NCI-H1930 (cell line): ENCODE results near the gene TEX54.
"Not testable (repeated sequence)": the region's sequence is repeated elsewhere in the genome, so short reads cannot be mapped to it uniquely, and the experiment has no call there.

ENCODE experiments used
- DNase-seq, 2 experiments: peaks; one replicate each; lab custom pipeline; 2025; lab: John Stamatoyannopoulos, UW

The TEX54 gene

DNA sequence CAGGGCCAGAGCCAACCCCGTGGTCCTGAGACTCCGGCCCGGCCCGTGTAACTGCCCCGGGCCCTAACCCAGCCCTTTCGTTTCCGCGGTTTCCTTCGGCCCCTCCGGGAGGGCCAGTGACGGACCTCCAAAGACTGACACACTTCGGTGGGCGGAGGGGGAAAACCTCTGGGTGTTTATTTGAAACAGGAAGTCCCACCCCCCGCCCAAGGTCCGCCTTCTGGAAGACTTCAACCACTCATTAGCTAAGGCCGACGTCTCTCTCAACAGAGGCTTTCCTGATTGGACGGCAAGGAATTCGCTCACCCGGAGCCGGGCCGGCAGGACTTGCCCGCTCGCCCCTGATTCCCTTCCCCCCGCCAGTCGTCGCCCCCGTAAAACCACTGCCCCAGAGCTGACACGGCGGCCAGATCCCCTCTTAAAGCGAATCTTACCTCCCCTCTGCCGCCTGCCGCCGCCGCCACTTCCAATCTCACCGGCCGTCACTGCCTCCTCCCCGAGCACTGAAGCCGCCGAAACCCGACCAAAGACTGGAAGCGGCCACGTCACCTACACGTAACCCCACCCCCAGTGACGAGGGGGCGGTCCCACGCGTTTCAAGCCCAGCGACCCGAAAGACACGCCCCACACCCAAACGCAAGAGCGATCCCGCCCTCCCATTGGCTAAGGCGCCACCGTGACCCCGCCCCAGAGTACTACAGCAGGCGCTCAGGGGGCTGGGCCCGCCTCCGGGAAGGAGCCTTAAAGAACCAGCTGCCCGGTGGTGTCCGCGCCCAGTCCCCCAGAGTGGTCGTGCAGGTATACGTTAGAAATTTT lies 913 bp downstream of the TEX54 start, which contains the start of gene STX5:
STX5 (minus strand) TSS at position 532 of the 816 bp plus-strand sequence. CDS start 808 bp downstream, outside the sequence.
- DNase-seq = peak; percentile 95 to 97

DNA sequence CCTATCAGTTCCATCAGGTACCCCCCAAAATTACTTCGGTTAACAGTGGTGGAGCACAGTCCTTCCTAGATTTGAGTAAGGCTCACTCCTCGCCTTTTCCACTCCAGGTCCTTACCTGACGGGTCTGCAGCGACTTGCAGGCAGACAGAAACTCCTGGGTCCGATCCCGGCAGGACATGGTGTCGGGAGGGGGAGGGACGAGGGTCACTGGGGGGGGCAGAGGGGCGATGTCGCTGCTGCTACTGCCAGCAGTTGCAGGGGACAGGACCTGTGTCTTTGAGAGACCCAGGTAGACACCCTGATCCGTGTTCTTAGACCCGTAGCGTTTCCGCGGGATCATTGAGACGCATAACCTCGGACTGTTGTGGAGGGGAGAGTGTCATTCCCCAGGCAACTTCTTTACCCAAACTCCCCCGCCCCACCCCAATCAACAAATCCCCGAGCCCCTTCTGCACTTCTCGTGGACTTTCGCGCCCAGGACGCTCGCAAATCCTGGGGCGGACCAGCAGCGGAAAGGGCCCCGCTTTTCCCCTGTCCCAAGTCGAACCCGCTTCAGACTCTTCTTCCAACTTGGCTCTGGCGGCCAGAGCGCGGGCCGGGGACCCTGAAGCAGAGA lies 1.6 kb downstream of the TEX54 start:
- no peak for DNase-seq

- not testable (repeated sequence) for DNase-seq
Measured at GRCh38 chr11:62828130-62828529, 4.5 kb downstream of the TEX54 start.

DNA sequence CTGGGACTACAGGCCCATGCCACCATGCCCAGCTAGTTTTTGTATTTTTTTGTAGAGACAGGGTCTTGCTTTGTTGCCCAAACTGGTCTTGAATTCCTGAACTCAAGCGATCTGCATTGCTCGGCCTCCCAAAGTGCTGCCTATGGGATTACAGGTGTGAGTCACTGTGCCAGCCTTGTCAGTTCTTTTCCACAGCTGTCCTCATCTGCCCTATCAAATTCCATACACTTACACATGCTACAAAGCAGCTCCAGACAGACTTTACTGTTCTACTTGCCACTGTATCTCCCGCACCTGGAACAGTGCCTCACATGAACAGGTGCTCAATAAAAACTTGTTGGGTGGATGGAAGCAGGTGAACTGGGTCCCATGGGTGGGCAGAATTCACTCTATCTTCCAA lies 9.0 kb downstream of the TEX54 start:
- DNase-seq = no peak

DNA sequence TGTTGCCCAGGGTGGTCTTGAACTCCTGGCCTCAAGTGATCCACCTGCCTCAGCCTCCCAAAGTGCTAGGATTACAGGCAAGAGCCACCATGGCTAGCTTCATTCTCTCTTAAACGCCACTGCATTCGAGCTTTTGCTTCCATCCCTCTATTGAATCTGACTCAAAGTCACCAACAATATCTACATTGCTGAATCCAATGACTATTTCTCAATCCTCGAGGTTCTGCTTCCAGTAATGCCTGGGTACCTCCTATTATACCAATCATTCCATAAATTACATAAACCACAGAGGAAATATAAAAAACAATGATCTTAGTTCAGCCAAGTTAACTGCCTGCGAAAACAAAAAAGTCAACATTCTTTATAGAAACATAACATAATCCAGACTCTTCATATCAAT lies 15.5 kb downstream of the TEX54 start:
- DNase-seq = no peak

- DNase-seq = no peak
Measured at GRCh38 chr11:62816557-62816956, 16.1 kb downstream of the TEX54 start.

DNA sequence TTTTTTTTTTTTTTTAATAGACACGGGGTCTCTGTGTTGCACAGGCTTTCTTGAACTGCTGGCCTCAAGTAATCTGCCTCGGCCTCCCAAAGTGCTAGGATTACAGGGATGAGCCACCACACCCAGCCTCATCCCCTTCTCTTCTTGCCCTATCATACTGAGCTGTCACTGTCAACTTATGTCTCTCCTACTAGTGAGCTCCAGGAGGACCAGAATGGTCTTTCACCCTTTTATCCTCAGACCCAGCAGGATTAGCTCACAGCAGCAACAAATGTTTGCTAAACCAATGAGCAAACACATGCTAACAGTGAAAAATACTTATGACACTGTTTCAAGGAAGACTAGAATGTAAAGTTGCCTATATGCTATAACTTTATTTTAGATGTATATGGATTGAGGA lies 21.0 kb downstream of the TEX54 start:
- no peak for DNase-seq

DNA sequence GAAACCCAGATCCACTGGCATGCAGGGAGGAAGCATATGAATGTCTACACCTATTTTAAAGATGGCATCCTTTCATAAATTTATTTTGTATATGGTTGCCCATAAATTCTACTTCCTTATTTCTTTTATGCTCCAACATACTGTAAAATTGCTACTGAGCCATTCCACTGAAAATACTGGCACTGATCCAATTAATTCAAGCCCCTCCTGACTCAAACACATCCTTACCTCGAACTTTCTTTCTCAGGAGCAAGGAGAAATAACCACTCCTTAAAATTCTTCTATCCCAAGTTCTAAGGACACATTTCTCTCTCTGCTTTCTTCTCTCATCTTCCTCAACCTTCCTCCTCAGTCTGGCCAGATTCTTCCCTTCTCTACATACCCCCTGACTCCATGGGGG lies 21.9 kb downstream of the TEX54 start:
- no peak for DNase-seq

DNA sequence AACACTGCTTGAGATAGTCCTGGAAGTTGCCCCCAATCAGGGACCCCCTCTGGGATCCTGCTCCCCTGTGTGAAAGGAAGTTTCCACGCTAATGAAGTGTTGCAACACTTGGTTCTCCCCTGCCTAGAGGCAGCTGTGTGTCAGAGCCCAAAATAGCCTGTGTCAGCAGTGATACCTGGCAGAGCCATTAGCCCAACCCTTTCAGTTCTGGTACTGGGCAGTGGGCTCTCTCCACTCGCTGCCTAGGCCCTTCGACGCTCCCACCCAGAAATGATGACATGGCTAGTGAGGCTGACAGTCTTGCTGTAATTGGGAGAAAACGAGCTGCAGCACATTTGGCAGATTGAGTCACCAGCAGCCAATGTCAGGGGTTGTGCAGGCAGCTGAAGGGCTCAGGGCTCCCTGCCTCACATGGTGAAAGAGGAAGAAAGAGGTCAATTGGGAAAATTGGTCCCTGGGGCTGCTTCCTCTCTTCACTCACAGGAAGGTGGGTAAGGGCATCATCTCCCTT lies 26.0 kb downstream of the TEX54 start:
- no peak for DNase-seq

DNA sequence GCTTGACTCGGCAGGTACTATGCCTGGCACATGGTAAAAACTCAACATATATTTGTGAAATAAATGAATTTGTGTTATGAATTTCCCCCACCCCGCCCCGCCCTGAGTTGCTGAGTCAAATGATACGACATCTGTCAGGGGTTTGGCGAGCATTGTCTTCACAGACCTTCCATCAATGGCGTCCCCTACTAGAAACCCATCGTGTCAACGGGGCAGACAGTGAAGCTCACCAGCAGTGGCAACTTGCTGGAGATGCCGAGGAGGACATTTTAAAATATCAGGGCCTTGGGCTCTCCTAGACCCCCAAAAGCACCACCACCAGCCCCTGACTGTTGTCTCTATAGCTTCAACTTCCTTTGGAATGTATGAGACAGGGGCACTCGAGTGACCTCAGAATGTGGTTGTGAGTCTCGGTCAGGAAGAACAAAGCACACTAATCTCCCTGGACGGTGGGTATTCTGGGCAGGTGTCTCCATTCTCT lies 26.6 kb downstream of the TEX54 start:
- no peak for DNase-seq

- peak; percentile 88 to 95 for DNase-seq
Measured at GRCh38 chr11:62805076-62805892, 27.4 kb downstream of the TEX54 start, which contains the start of gene NXF1. TSS of gene NXF1 (minus strand) at chr11:62805440. CDS start at chr11:62805356, 84 bp downstream.

- DNase-seq = no peak
Measured at GRCh38 chr11:62804310-62805075, 28.1 kb downstream of the TEX54 start.

DNA sequence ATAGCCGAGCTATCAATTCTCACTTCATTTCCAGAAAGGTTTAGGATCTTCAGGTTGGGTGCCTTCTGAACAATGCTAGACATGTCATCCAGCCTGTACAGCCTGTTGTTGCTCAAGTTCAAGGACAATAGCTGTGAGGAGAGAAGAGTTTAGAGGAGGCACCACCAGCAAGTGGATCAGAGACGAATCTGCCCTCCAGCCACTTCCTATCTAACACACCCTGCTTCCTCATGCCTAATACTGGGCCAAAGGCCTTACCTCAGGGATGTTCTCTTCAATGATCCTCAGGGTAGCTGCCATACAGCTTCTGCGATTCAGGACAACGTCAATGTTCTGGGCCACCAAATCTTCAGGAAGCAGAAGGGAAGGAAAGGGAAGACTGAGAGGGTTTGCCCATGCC lies 31.6 kb downstream of the TEX54 start:
- no peak for DNase-seq

- DNase-seq = no peak
Measured at GRCh38 chr11:62799486-62799885, 33.2 kb downstream of the TEX54 start.

GRCh38 chr11:62796281-62796680 lies 36.4 kb downstream of the TEX54 start:
- no peak for DNase-seq

GRCh38 chr11:62794201-62794775 lies 38.4 kb downstream of the TEX54 start:
- no peak for DNase-seq

DNA sequence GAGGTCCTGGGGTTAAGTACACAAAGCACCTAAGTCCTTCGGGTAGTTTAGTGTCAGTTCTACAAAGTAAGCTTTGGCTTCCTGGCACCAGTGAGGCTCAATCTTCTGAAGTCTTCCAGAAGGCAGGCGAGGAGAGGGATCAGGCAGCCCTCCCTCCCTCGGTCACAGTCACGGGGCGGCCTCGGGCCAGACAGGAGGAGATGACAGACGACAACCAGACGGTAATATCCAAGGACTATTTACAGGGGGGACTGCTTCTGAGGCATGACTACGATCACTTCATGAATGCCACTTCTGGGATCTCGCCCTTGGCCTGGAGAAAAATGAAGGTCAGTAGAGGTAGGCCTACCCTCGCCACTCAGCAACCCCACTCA lies 40.5 kb downstream of the TEX54 start:
- no peak for DNase-seq

GRCh38 chr11:62791501-62792201 lies 41.0 kb downstream of the TEX54 start, which contains the start of gene TMEM223:
TSS of gene TMEM223 (minus strand) at chr11:62792006. CDS start at chr11:62791994, 12 bp downstream.
- DNase-seq = peak; percentile 61 to 80

DNA sequence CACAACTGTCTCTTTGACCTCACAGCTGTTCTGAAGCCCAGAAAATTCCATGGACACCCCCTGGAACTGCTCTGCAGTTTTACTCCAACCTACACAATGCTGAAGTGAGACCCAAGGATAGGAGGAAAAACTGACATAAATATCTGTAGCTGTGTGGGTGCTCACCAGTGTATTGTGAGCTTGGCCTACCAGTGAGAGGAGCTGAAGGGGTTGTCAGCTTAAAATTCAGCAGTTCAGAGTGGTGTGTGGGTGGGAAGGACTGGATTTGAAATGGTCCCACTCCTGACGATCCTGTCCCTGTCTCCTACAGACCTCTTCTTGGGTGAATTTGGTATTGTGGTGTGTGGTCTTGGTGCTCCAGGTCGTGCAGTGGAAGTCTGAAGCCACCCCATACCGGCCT lies 43.1 kb downstream of the TEX54 start:
- DNase-seq = no peak

DNA sequence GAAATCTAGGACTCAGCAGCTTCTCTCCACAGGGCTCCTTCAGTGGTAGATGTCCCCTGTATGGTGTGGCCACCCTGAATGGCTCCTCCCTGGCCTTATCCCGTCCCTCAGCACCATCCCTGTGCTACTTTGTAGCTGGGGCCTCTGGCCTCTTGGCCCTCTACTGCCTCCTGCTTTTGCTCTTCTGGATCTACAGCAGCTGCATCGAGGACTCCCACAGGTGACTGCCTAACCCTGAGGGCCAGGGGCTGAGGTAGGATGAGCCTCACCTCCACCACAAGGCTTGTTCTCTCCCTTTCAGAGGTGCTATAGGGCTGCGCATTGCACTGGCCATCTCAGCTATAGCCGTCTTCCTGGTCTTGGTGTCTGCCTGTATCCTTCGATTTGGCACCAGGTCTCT lies 43.6 kb downstream of the TEX54 start:
- DNase-seq = no peak
